HL-60 (cell line): ENCODE data around the gene SAMD9.

Experiments used
- GABPA ChIP-seq: IDR thresholded peaks from 2 replicates; pipeline ENCODE4 v1.6.1; 2012; ENCODE audit warnings: low read depth
- TF ChIP-seq, protein P1 (sequence below): IDR thresholded peaks from one replicate; pipeline ENCODE4 v1.5.1; 2011; ENCODE audit warnings: low read length, control low read depth, inconsistent platforms; ENCODE audit not compliant: insufficient read depth
- TF ChIP-seq, protein P2 (sequence below): IDR thresholded peaks from 2 replicates; pipeline ENCODE4 v1.6.1; 2012; ENCODE audit warnings: low read depth; ENCODE audit not compliant: insufficient replicate concordance

- TF ChIP-seq, protein P1, sequence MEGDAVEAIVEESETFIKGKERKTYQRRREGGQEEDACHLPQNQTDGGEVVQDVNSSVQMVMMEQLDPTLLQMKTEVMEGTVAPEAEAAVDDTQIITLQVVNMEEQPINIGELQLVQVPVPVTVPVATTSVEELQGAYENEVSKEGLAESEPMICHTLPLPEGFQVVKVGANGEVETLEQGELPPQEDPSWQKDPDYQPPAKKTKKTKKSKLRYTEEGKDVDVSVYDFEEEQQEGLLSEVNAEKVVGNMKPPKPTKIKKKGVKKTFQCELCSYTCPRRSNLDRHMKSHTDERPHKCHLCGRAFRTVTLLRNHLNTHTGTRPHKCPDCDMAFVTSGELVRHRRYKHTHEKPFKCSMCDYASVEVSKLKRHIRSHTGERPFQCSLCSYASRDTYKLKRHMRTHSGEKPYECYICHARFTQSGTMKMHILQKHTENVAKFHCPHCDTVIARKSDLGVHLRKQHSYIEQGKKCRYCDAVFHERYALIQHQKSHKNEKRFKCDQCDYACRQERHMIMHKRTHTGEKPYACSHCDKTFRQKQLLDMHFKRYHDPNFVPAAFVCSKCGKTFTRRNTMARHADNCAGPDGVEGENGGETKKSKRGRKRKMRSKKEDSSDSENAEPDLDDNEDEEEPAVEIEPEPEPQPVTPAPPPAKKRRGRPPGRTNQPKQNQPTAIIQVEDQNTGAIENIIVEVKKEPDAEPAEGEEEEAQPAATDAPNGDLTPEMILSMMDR: no peak
- TF ChIP-seq, protein P2, sequence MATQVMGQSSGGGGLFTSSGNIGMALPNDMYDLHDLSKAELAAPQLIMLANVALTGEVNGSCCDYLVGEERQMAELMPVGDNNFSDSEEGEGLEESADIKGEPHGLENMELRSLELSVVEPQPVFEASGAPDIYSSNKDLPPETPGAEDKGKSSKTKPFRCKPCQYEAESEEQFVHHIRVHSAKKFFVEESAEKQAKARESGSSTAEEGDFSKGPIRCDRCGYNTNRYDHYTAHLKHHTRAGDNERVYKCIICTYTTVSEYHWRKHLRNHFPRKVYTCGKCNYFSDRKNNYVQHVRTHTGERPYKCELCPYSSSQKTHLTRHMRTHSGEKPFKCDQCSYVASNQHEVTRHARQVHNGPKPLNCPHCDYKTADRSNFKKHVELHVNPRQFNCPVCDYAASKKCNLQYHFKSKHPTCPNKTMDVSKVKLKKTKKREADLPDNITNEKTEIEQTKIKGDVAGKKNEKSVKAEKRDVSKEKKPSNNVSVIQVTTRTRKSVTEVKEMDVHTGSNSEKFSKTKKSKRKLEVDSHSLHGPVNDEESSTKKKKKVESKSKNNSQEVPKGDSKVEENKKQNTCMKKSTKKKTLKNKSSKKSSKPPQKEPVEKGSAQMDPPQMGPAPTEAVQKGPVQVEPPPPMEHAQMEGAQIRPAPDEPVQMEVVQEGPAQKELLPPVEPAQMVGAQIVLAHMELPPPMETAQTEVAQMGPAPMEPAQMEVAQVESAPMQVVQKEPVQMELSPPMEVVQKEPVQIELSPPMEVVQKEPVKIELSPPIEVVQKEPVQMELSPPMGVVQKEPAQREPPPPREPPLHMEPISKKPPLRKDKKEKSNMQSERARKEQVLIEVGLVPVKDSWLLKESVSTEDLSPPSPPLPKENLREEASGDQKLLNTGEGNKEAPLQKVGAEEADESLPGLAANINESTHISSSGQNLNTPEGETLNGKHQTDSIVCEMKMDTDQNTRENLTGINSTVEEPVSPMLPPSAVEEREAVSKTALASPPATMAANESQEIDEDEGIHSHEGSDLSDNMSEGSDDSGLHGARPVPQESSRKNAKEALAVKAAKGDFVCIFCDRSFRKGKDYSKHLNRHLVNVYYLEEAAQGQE: no peak
- TF ChIP-seq GABPA: no peak
Measured at GRCh38 chr7:93132216-93132615, 14.4 kb upstream of the SAMD9 start.
